ENCODE results near the gene SPEG. TPM values are rescaled to one million over a fixed set of nuclear protein-coding genes. Genes with fewer than 3 reads are reported as not detected.

SPEG gene
- total RNA-seq, 2 experiments from 2014 or later = 0.46 TPM; not detected in 1

- no peaks in the 10 kb centered on the region for H3K79me2 ChIP-seq (ENCODE audit: insufficient read depth, low read depth, low read length)
- peaks cover 5% of the 10 kb centered on the region for H3K4me1 ChIP-seq (ENCODE audit: insufficient read depth, low read length, poor library complexity, severe bottlenecking)
- intact Hi-C loops (cut with micrococcal nuclease; ENCODE audit: unreplicated experiment) = no loop called here
- H3K9me3 ChIP-seq (ENCODE audit: low read length) = no peaks in the 10 kb centered on the region
- H3K4me3 ChIP-seq (ENCODE audit: low read depth, low read length, poor library complexity, severe bottlenecking) = no peak overlapping the region
- H3K9me2 ChIP-seq (ENCODE audit: insufficient read depth, low read length) = no peaks in the 10 kb centered on the region
- no peaks in the 10 kb centered on the region for H3K36me3 ChIP-seq (ENCODE audit: insufficient read depth, low read length)
- no TSS peak for BruUV-seq (replicated peaks)
- no peak overlapping the region for H3K4me2 ChIP-seq (ENCODE audit: low read length)
- no peak for DNase-seq (ENCODE audit: low spot score)
- ChIA-PET POLR2A (no interaction called here), CTCF (ENCODE audit: unreplicated experiment) (interaction anchor here (0.6 kb wide), 1 partner anchor 135 kb away, joined by 3 read pairs; no protein-coding TSS in a partner anchor)
- no peak overlapping the region for H2AFZ ChIP-seq (ENCODE audit: low read length)
- no peak overlapping the region for H3K27ac ChIP-seq (ENCODE audit: low read depth, low read length, poor library complexity, severe bottlenecking)
- H4K20me1 ChIP-seq (ENCODE audit: insufficient read depth, low read length) = no peaks in the 10 kb centered on the region
- no peak for TF ChIP-seq EZH2phosphoT487 (IDR thresholded peaks at IDR 0.05; ENCODE audit: borderline replicate concordance, low read depth, low read length)
- TF ChIP-seq CTCF (conservative IDR thresholded peaks at IDR 0.05; ENCODE audit: low read length) = no peak
Measured at GRCh38 chr2:219395609-219396008, 39.0 kb upstream of the SPEG start.

- H2AFZ ChIP-seq (ENCODE audit: low read length) = peak overlapping the region; percentile 49; the same call in 1 of the 2 replicates
- no peaks in the 10 kb centered on the region for H3K9me2 ChIP-seq (ENCODE audit: insufficient read depth, low read length)
- H3K4me2 ChIP-seq (ENCODE audit: low read length) = no peak overlapping the region
- peak; percentile 19 for DNase-seq (ENCODE audit: low spot score)
- no TSS peak for BruUV-seq (replicated peaks)
- no peaks in the 10 kb centered on the region for H3K9me3 ChIP-seq (ENCODE audit: low read length)
- POLR2A ChIA-PET = interaction anchor here (0.6 kb wide), 2 partner anchors 102 to 132 kb away, joined by 5 to 8 read pairs; partner anchors contain the start of gene GMPPA
- no peak overlapping the region for H3K27ac ChIP-seq (ENCODE audit: low read depth, low read length, poor library complexity, severe bottlenecking)
- CTCF ChIA-PET (ENCODE audit: unreplicated experiment) = interaction anchor here (0.6 to 1.0 kb wide), 2 partner anchors 133 to 145 kb away, joined by 3 to 6 read pairs; no protein-coding TSS in a partner anchor
- no peak overlapping the region for H3K4me3 ChIP-seq (ENCODE audit: low read depth, low read length, poor library complexity, severe bottlenecking)
- no peaks in the 10 kb centered on the region for H3K36me3 ChIP-seq (ENCODE audit: insufficient read depth, low read length)
- no peaks in the 10 kb centered on the region for H4K20me1 ChIP-seq (ENCODE audit: insufficient read depth, low read length)
- no peaks in the 10 kb centered on the region for H3K79me2 ChIP-seq (ENCODE audit: insufficient read depth, low read depth, low read length)
- intact Hi-C loops (cut with micrococcal nuclease; ENCODE audit: unreplicated experiment) = no loop called here
- H3K4me1 ChIP-seq (ENCODE audit: insufficient read depth, low read length, poor library complexity, severe bottlenecking) = peaks cover 5% of the 10 kb centered on the region
- no peak for TF ChIP-seq EZH2phosphoT487 (IDR thresholded peaks at IDR 0.05; ENCODE audit: borderline replicate concordance, low read depth, low read length)
- TF ChIP-seq CTCF (conservative IDR thresholded peaks at IDR 0.05; ENCODE audit: low read length) = no peak
Measured at GRCh38 chr2:219396863-219397457, 37.7 kb upstream of the SPEG start.

GRCh38 chr2:219398721-219399363 lies 35.8 kb upstream of the SPEG start:
- Histone ChIP-seq H3K4me1 (ENCODE audit: insufficient read depth, low read length, poor library complexity, severe bottlenecking) (peaks cover 5% of the 10 kb centered on the region), H2AFZ (ENCODE audit: low read length) (no peak overlapping the region), H3K9me2 (ENCODE audit: insufficient read depth, low read length) (no peaks in the 10 kb centered on the region), H3K27ac (ENCODE audit: low read depth, low read length, poor library complexity, severe bottlenecking) (no peak overlapping the region), H4K20me1 (ENCODE audit: insufficient read depth, low read length) (no peaks in the 10 kb centered on the region), H3K9me3 (ENCODE audit: low read length) (no peaks in the 10 kb centered on the region), H3K4me2 (ENCODE audit: low read length) (no peak overlapping the region), H3K4me3 (ENCODE audit: low read depth, low read length, poor library complexity, severe bottlenecking) (no peak overlapping the region), H3K36me3 (ENCODE audit: insufficient read depth, low read length) (no peaks in the 10 kb centered on the region), H3K79me2 (ENCODE audit: insufficient read depth, low read depth, low read length) (no peaks in the 10 kb centered on the region)
- intact Hi-C loops (cut with micrococcal nuclease; ENCODE audit: unreplicated experiment) = no loop called here
- CTCF ChIA-PET (ENCODE audit: unreplicated experiment) = no interaction called here
- DNase-seq (ENCODE audit: low spot score) = no peak
- no peak for TF ChIP-seq EZH2phosphoT487 (IDR thresholded peaks at IDR 0.05; ENCODE audit: borderline replicate concordance, low read depth, low read length)
- TF ChIP-seq CTCF (conservative IDR thresholded peaks at IDR 0.05; ENCODE audit: low read length) = no peak
- no TSS peak for BruUV-seq (replicated peaks)
- POLR2A ChIA-PET = interaction anchor here (0.8 to 1.0 kb wide), 2 partner anchors 10 to 23 kb away, joined by 3 to 4 read pairs; no protein-coding TSS in a partner anchor
